HG03378 (cell line): ENCODE measurements around the gene KRTAP10-9.
"Not testable (repeated sequence)": the region's sequence is repeated elsewhere in the genome, so short reads cannot be mapped to it uniquely, and the experiment has no call there.

ENCODE experiments used
- ATAC-seq: cut with Tn5 transposase; IDR thresholded peaks from one replicate; pipeline ENCODE4 v1.9.1; 2021; ENCODE audit warnings: mild to moderate bottlenecking, moderate library complexity; ENCODE audit not compliant: unreplicated experiment

Gene KRTAP10-9

DNA sequence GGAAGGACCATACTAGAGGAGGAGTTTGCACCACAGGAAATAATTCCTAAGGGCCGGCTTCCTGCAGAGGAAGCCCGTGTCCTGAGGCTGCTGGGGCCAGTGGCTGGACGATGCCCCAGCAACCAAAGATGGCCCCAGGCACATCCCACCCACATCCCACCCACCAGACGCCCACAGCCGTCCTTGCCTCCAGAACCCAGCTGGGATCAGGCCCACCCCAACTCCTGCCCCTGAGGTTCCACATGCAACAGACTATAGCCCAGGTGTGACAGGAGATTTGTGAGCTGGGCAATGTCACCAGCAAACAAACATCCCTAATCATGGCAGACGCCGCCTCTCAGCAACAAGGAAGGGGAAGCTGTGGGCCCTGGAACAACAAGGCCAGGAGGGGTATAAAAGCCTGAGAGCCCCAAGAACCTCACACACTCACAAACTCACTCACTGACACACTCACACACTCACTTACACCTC, at the start of gene KRTAP10-9:
Gene KRTAP10-9 (plus strand): TSS at position 421 of the 471 bp plus-strand sequence. CDS start 79 bp downstream, outside the sequence.
- no peak for ATAC-seq

- ATAC-seq = no peak
These were observed 48.4 kb upstream of the KRTAP10-9 start for GRCh38 chr21:44578371-44579055.

DNA sequence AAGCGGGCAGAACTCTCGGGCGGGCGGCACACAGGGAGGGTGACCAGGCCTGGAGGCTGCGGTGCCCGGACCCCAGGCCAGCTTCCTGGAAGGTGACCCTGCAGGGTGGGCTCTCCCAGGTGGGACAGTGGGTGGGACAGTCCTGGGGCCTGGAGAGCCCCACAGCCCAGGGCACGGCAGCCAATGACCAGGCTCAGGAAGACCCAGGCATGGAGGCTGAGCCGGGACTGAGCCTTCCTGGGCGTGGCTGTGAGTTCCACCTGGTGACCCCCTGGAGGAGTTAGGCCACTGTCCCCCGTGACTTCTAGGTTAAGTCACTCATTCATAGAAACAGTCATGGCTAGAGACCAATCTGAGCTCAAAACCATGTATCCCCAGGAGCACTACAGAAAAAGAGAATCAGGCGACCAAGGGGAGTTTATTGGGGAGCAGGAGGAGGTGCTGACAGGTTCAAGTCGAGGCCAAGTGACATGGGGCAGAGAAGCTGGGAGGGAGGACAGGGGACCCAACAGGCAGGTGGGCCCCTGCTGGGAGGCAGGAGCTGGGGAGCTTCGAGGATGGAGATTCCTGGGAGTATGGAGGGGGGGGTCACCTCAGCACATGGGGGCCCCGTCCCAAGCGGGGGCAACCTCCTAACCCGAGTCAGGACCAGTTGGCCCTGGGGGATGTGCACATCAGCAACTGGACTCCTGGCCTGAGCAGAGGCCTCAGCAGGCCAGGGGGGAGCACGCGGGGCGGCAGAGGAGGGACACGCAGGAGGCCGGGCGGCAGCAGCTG, 47.6 kb upstream of the KRTAP10-9 start:
- no peak for ATAC-seq

- no peak for ATAC-seq
These were observed 47.1 kb upstream of the KRTAP10-9 start for GRCh38 chr21:44579833-44580144.

- not testable (repeated sequence) for ATAC-seq
These were observed 46.6 kb upstream of the KRTAP10-9 start, which contains the start of gene KRTAP10-5 for GRCh38 chr21:44580231-44580821. TSS of gene KRTAP10-5 (minus strand) at chr21:44580604. CDS start at chr21:44580578, 26 bp downstream.

- no peak for ATAC-seq
These were observed 45.7 kb upstream of the KRTAP10-9 start for GRCh38 chr21:44581158-44581557.

- no peak for ATAC-seq
These were observed 44.8 kb upstream of the KRTAP10-9 start for GRCh38 chr21:44582055-44582454.

DNA sequence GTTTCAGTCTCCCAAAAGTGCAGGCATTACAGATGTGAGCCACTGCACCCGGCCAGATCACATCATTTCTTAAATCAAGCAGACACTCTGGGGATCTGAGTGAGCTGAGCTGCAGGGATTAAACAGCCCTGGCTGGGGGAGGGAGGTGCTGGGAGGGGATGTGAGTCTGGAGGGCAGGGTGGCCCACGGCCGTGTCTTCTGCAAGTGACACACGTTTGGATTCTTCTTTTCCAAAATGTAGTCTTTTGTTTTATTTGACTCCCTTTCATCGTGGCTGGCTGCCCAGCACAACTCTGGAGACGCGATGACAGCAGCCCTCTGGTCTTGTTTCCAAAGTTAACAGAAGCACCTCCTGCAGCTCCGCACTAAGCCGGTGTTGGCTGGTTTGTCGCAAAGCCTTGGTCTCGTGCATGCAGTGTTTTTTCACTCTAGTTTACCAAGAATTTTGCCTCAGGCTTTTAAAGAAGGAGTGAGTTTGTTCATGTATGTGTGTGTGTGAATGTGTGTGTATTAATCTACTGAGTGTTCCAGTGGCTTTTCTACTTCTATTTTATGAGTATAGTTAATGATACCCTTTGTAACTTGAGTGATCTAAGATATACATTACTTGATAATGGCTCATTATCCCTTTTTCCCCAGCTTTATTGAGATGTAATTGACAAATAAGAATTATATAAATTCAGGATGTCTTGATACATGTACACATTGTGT, 43.6 kb upstream of the KRTAP10-9 start:
- ATAC-seq = no peak

DNA sequence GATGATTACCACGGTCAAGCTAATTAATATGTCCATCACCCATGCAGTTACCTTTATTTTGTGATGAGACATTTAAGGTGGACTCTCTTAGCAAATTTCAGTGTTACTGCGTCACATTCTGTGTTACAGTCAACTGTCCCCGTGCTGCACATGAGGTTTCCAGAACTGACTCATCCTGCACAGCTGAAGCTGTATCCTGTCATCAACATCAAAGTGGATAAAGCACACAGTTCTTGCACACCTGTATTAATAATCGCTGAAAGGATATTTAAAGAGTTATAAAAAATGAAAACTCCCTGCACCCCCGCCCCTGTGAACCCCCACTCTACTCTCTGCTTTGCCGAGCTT, 43.1 kb upstream of the KRTAP10-9 start:
- ATAC-seq = no peak

DNA sequence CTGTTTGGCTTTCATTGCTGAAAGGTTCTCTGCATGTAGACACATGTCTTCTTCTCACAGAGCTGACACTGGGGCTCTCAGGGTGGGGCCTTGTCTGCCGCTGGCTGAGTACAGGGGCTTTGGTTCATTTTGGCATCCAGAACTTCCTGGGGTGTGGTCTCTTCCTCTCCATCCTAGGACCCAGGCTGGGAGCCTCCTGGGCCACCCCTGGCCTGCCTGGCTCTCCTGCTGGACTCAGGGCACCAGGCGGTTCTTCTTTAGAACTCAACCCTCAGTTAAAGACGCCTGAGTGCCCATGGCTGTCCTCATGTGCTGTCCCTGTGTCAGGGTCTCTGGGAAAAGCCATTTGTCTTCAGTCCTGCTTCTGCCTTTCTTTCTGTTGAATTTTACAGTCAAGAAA, 41.0 kb upstream of the KRTAP10-9 start:
- ATAC-seq = no peak

- no peak for ATAC-seq
These were observed 37.8 kb upstream of the KRTAP10-9 start for GRCh38 chr21:44589094-44589493.

DNA sequence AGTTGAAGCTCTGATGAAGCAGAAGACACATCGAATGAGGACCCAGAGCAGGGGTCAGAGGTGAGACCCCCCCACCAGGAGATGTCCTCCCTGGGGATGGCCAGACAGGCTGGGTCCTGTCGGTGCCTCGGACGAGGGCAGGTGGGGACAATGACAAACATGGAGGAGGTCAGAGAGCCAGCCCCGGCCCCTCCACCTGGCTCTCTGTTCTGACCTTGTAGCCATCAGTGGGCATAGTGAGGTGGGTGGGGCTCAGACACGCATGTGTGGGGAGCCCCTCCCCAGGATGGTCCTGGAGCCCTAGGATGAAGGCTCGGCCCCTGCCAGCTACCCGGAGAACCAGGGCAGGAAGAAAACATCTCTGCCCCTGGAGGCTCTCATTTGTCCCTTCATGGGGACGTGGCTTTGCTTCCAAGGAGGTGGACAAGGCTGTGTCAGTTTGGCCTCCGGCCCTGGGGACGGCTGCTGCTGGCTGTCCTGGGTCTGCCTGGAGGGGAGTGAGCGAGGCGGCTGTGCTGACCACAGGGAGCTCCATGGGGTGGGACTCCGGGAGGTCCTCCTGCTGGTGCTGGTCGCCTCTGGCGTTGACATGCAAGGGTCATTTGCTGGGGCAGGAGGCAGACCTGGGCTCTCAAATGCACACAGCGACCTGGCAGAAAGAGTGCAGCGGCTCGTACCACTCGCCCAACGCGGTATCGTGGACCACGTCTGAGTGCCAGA, 37.1 kb upstream of the KRTAP10-9 start:
- no peak for ATAC-seq

GRCh38 chr21:44590311-44590721, 36.6 kb upstream of the KRTAP10-9 start:
- ATAC-seq = no peak

DNA sequence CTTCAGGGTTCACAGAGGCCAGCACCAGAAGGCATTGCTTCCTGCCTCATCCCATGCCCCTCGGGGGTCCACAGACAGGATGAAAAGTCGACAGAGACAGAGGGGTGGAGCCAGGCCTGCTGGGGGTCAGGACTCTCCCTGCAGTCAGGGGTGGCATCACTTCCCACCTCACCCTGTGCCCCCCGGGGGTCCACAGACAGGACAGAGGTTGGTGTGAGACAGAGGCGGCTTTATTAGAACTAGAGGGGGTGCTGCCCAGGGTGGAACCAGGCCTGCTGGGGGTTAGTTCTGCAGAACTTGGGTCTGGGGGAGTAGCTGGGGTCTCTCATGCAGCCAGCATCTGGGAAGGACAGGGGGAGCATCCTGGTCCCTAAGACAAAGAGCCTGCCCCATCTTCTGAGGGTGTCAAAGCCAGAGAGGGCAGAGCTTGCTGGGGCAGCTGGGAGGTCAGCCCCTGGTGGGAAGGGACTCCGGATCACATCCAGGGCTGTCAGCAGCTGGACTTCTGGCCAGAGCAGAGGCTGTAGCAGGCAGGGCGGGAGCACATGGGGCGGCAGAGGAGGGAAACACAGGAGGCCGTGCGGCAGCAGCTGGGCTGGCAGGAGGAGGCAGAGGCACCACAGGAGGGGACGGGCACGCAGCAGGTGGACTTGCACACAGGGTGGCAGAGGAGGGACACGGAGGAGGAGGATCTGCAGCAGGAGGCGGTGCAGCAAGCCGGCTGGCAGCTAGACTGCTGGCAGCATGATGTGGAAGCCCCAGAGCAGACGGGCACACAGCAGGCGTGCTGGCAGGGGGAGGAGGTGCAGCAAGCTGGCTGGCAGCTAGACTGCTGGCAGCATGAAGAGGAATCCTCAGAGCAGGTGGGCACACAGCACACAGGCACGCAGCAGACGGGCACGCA, 35.7 kb upstream of the KRTAP10-9 start:
- not testable (repeated sequence) for ATAC-seq

DNA sequence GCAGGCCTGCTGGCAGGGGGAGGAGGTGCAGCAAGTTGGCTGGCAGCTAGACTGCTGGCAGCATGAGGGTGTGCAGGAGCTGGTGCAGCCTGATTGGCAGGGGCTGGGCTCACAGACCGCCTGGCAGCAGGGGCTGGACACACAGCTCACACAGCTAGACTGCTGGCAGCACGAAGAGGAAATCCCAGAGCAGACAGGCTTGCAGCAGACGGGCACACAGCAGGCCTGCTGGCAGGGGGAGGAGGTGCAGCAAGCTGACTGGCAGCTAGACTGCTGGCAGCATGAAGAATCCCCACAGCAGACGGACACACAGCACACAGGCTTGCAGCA, 35.1 kb upstream of the KRTAP10-9 start:
- not testable (repeated sequence) for ATAC-seq

- ATAC-seq = no peak
These were observed 34.2 kb upstream of the KRTAP10-9 start, which contains the start of gene KRTAP10-6 for GRCh38 chr21:44592446-44593311. TSS of gene KRTAP10-6 (minus strand) at chr21:44592505. CDS start at chr21:44592484, 21 bp downstream.

GRCh38 chr21:44593598-44594405, 33.1 kb upstream of the KRTAP10-9 start:
- no peak for ATAC-seq

- no peak for ATAC-seq
These were observed 32.4 kb upstream of the KRTAP10-9 start for GRCh38 chr21:44594406-44594916.
